Spleen (tissue), 11 donors: Measurements from ENCODE around the gene PPP1R37. TPM values are rescaled to one million over a fixed set of nuclear protein-coding genes. Genes with fewer than 3 reads are reported as not detected.
A peak's percentile ranks its signal among the peaks of the same experiment; 100 is the strongest.

ENCODE experiments used
- DNase-seq: peaks from one replicate; pipeline ENCODE4 v3.0.0-alpha.2; 2020
- H3K27ac ChIP-seq, 8 donors: fragments of 200-600 bp; sonication (generic) in 7 of 8; 1 replicate in 4 of 8; 2 replicates in 4 of 8; pipeline versions ENCODE4 v1.5.0 to v1.8.0; 2016 to 2021; ENCODE audit warnings: inconsistent platforms in 4 of 8, mild to moderate bottlenecking in 4 of 8, moderate library complexity in 1 of 8
- H3K27me3 ChIP-seq, 7 donors: fragments of 200-600 bp; sonication (generic) in 6 of 7; replicated peaks in 1 of 7; 1 replicate in 4 of 7; 2 replicates in 3 of 7; pipeline versions ENCODE4 v1.5.0 to v1.8.0; 2016 to 2021; ENCODE audit warnings: inconsistent platforms in 3 of 7, mild to moderate bottlenecking in 1 of 7
- H3K36me3 ChIP-seq, 6 donors: fragments of 200-600 bp; sonication (generic) in 5 of 6; 1 replicate in 4 of 6; 2 replicates in 2 of 6; pipeline versions ENCODE4 v1.5.0 to v1.8.0; 2016 to 2021; ENCODE audit warnings: inconsistent platforms in 2 of 6
- H3K4me1 ChIP-seq, 6 donors: fragments of 200-600 bp; sonication (generic) in 5 of 6; 1 replicate in 3 of 6; 2 replicates in 3 of 6; pipeline versions ENCODE4 v1.5.0 to v1.8.0; 2016 to 2021; ENCODE audit warnings: inconsistent platforms in 3 of 6
- H3K4me3 ChIP-seq, 8 donors: fragments of 200-600 bp; sonication (generic) in 7 of 8; 1 replicate in 4 of 8; 2 replicates in 4 of 8; pipeline versions ENCODE4 v1.5.0 to v1.8.0; 2016 to 2021; ENCODE audit warnings: inconsistent platforms in 4 of 8, mild to moderate bottlenecking in 4 of 8, moderate library complexity in 2 of 8
- H3K9me3 ChIP-seq, 8 donors: fragments of 200-600 bp; sonication (generic) in 7 of 8; 1 replicate in 4 of 8; 2 replicates in 4 of 8; pipeline versions ENCODE4 v1.5.0 to v1.8.0; 2016 to 2021; ENCODE audit warnings: inconsistent platforms in 4 of 8
- CTCF ChIP-seq, 11 experiments: fragments of 200-600 bp in 7 of 11; fragments of 450-650 bp in 4 of 11; sonication (generic) in 4 of 11; IDR thresholded peaks in 8 of 11; conservative IDR thresholded peaks in 3 of 11; 1 replicate in 7 of 11; 2 replicates in 4 of 11; pipeline versions ENCODE4 v1.4.0 to v1.8.0; 2016 to 2021; ENCODE audit warnings: antibody characterized with exemption in 11 of 11, inconsistent platforms in 4 of 11, mild to moderate bottlenecking in 1 of 11
- POLR2A ChIP-seq, 3 donors: fragments of 450-650 bp; IDR thresholded peaks; one replicate each; pipeline ENCODE4 v1.5.1; 2017; ENCODE audit warnings: antibody characterized with exemption in 3 of 3, mild to moderate bottlenecking in 1 of 3
- POLR2AphosphoS5 ChIP-seq, 3 donors: sonication (generic); formaldehyde crosslinking; IDR thresholded peaks; one replicate each; pipeline ENCODE4 v1.5.1; 2017; ENCODE audit warnings: antibody characterized with exemption in 3 of 3
- WGBS, 5 donors: extraction: QIAGEN DNeasy Blood & Tissue Kit in 3 of 5; methylation state at CpG; one replicate each; pipeline versions ENCODE4 v1.1.5 to v1.1.7; 2013 to 2018; 5-methylcytosine and 5-hydroxymethylcytosine counted together
- intact Hi-C: fragments of 100-400 bp; cut with DNase I; formaldehyde crosslinking; loops from one replicate; pipeline ENCODE4 v1.15.0; 2023; ENCODE audit warnings: low total_unique reads
- polyA plus RNA-seq, 3 donors: library from polyadenylated mRNA; stranded (reverse); fragments of 200-250 nt; gene quantifications; one replicate each; pipeline ENCODE4 v1.2.1, GENCODE V29; 2013
- total RNA-seq, 7 donors: library from RNA; depleted of rRNA in 3 of 7; stranded (reverse); fragments of >200 nt in 3 of 7; fragmentation: NEBNext Ultra II Directional in 4 of 7; extraction: Animal tissue kit (Norgen Biotek cat#: 25700) in 4 of 7; gene quantifications; one replicate each; pipeline versions ENCODE4 v1.1.0 to v1.2.1, GENCODE V29; 2016 to 2021
- donor health status: healthy with polysubstance abuse.
- donor health status: DM: no; HTN: no; CAD: no; lungs with moderate emphysema.
- donor health status: DM: no; HTN: no; CAD: no.
- donor health status: Bipolar disorder and iron deficiency.
- donor health status: healthy.
- donor health status: DM: no; HTN: no; CAD: no.
- donor health status: DM: yes; HTN: yes; CAD: no.

Gene PPP1R37
- total and polyA plus RNA-seq, 10 donors = 14.3 to 36.7 (median 20.0) TPM

GRCh38 chr19:45177817-45178261 lies 84.9 kb downstream of the PPP1R37 start, which contains the start of gene TRAPPC6A:
TSS of gene TRAPPC6A (minus strand) at chr19:45178237. CDS start at chr19:45178218, 19 bp downstream.
- DNase-seq = no peak
- Histone ChIP-seq H3K36me3 (peaks cover 0 to 24% (median 0%) of the 10 kb centered on the region in 6 donors), H3K4me3 (peak within 1 kb of the TSS; percentile 65 to 99 (median 87)), H3K9me3 (no peaks in the 10 kb centered on the region), H3K27me3 (no peaks in the 10 kb centered on the region), H3K4me1 (peaks cover 19 to 81% (median 59%) of the 10 kb centered on the region in 6 donors), H3K27ac (peak within 1 kb of the TSS; percentile 84 to 97 (median 94))
- intact Hi-C loops = no loop called here
- 0 to 1% (median 0%) methylated on average over 31 to 36 of the region's 36 CpGs for WGBS, 5 donors
- no peak for TF ChIP-seq CTCF (IDR thresholded peaks at IDR 0.05 in 8 of 11, conservative IDR thresholded peaks at IDR 0.05 in 3 of 11)
- TF ChIP-seq POLR2AphosphoS5 (IDR thresholded peaks at IDR 0.05) = peak; percentile 85 to 96 (median 93)

GRCh38 chr19:45178262-45179071 lies 85.5 kb downstream of the PPP1R37 start, which contains the start of gene BLOC1S3:
TSS of gene BLOC1S3 (plus strand) at chr19:45178784. CDS start at chr19:45179297, 513 bp downstream.
- H3K27ac ChIP-seq = peak within 1 kb of the TSS; percentile 84 to 97 (median 94)
- WGBS, 5 donors = 0% methylated on average over 27 to 51 of the region's 51 CpGs
- peak; percentile 100 for DNase-seq
- no peaks in the 10 kb centered on the region for H3K27me3 ChIP-seq
- H3K9me3 ChIP-seq = no peaks in the 10 kb centered on the region
- H3K4me3 ChIP-seq = peak within 1 kb of the TSS; percentile 65 to 99 (median 87)
- TF ChIP-seq POLR2A (IDR thresholded peaks at IDR 0.05) (peak in 2 of 3 donors; percentile 77 to 78), POLR2AphosphoS5 (IDR thresholded peaks at IDR 0.05) (peak; percentile 94 to 98 (median 95)), CTCF (IDR thresholded peaks at IDR 0.05 in 8 of 11, conservative IDR thresholded peaks at IDR 0.05 in 3 of 11) (peak in 9 of 11 experiments; percentile 51 to 81 (median 63))
- peaks cover 0 to 24% (median 0%) of the 10 kb centered on the region in 6 donors for H3K36me3 ChIP-seq
- intact Hi-C loops = no loop called here
- peaks cover 19 to 83% (median 60%) of the 10 kb centered on the region in 6 donors for H3K4me1 ChIP-seq

DNA sequence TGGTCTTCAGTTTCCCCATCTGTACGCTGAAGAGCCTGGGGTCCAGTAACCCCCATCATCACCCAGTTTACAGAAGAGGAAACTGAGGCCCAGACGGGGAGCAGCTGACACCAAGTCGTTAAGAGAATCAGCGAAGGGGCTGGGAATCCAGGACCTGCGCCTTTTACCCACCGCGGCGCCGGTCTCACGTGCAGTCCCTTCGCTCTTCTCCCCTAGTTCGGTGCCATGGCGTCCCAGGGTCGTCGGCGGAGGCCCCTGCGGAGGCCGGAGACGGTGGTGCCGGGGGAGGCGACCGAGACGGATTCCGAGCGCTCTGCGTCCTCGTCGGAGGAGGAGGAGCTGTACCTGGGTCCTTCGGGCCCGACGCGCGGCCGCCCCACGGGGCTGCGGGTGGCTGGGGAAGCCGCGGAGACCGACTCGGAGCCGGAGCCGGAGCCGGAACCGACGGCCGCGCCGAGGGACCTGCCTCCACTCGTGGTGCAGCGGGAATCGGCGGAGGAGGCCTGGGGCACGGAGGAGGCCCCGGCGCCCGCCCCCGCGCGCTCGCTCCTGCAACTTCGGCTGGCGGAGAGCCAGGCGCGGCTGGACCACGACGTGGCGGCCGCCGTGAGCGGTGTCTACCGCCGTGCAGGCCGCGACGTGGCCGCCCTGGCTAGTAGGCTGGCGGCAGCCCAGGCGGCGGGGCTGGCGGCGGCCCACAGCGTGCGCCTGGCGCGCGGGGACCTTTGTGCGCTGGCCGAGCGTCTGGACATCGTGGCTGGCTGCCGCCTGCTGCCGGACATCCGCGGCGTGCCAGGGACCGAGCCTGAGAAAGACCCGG lies 86.3 kb downstream of the PPP1R37 start:
- intact Hi-C loops = no loop called here
- peak; percentile 91 for DNase-seq
- peaks cover 19 to 82% (median 59%) of the 10 kb centered on the region in 6 donors for H3K4me1 ChIP-seq

More for the DNA sequence above, 86.3 kb downstream of the PPP1R37 start:
- Histone ChIP-seq H3K4me3 (peak overlapping the region; percentile 65 to 99 (median 82)), H3K9me3 (no peaks in the 10 kb centered on the region), H3K27me3 (no peaks in the 10 kb centered on the region), H3K27ac (peak overlapping the region; percentile 83 to 97 (median 94)), H3K36me3 (peaks cover 0 to 24% (median 0%) of the 10 kb centered on the region in 6 donors)
- no peak for TF ChIP-seq CTCF (IDR thresholded peaks at IDR 0.05 in 8 of 11, conservative IDR thresholded peaks at IDR 0.05 in 3 of 11)
- TF ChIP-seq POLR2AphosphoS5 (IDR thresholded peaks at IDR 0.05) = no peak
- TF ChIP-seq POLR2A (IDR thresholded peaks at IDR 0.05) = no peak
- WGBS, 5 donors = 0 to 5% (median 4%) methylated on average over 19 to 97 of the region's 97 CpGs
